K562 (cell line): ENCODE measurements around the gene MCC. TPM values are rescaled to one million over a fixed set of nuclear protein-coding genes. Genes with fewer than 3 reads are reported as not detected.
A peak's percentile ranks its signal among the peaks of the same experiment; 100 is the strongest.

ENCODE experiments used
- ATAC-seq: fragments of 200-7000 bp; cut with Tn5 transposase; 3 replicates; pipeline ENCODE4 v1.9.1; 2020; ENCODE audit warnings: moderate library complexity
- BruUV-seq: library from RNA; stranded (reverse); fragments of 400-500 nt; replicated peaks from 2 replicates; lab custom pipeline; 2021; lab: Mats Ljungman, UMichigan
- CTCF ChIA-PET: fragments of 300-600 bp; formaldehyde crosslinking; extraction: SDS; loops from one replicate; lab custom pipeline; 2021; ENCODE audit warnings: low intra/inter-chr PET ratio; lab: Yijun Ruan, JAX
- POLR2A ChIA-PET: fragments of 300-600, 350-650 bp; sonication (Branson Sonifier 250); formaldehyde crosslinking; extraction: SDS; loops from one replicate; lab custom pipeline; 2021; ENCODE audit warnings: antibody characterized with exemption, inconsistent platforms; lab: Yijun Ruan, JAX
- DNase-seq, 4 experiments: peaks; one replicate each; pipeline versions ENCODE4 v3.0.0 to v3.0.0-alpha.2; 2011 to 2018; ENCODE audit warnings: low spot score in 3 of 4, mixed read lengths in 3 of 4; ENCODE audit errors: extremely low read depth in 1 of 4
- FAIRE-seq: peaks from 2 replicates; lab custom pipeline; 2011; peaks lifted over from hg19 to GRCh38; lab: Jason Lieb, UNC
- H2AFZ ChIP-seq: 2 replicates; pipeline ENCODE4 v1.6.0; 2011; ENCODE audit warnings: low read depth, low read length, control low read depth, inconsistent platforms
- H3K27ac ChIP-seq: fragments of 200-600 bp; 3 replicates; pipeline ENCODE4 v1.8.0; 2011; ENCODE audit warnings: low read depth, mild to moderate bottlenecking, control low read depth, inconsistent platforms, low read length, moderate library complexity, mixed read lengths; ENCODE audit errors: extremely low read depth
- H3K27me3 ChIP-seq, 2 experiments: fragments of 300-600 bp in 1 of 2; 2 replicates in 1 of 2; 3 replicates in 1 of 2; pipeline versions ENCODE4 v1.6.0 to v1.8.0; 2011; ENCODE audit warnings: inconsistent platforms in 2 of 2, low read length in 2 of 2, mild to moderate bottlenecking in 1 of 2, mixed read lengths in 1 of 2, moderate library complexity in 1 of 2; ENCODE audit not compliant: control insufficient read depth in 2 of 2, insufficient read depth in 2 of 2
- H3K36me3 ChIP-seq: fragments of 300-600 bp; 3 replicates; pipeline ENCODE4 v1.8.0; 2011; ENCODE audit warnings: mild to moderate bottlenecking, low read length, inconsistent platforms; ENCODE audit not compliant: control insufficient read depth, insufficient read depth
- H3K4me1 ChIP-seq, 2 experiments: fragments of 200-600 bp in 1 of 2; replicated peaks in 1 of 2; 2 replicates in 1 of 2; 3 replicates in 1 of 2; pipeline versions ENCODE4 v1.5.1 to v1.8.0; 2011; ENCODE audit warnings: inconsistent platforms in 2 of 2, low read length in 2 of 2, mild to moderate bottlenecking in 1 of 2, mixed read lengths in 1 of 2, moderate library complexity in 1 of 2; ENCODE audit not compliant: control insufficient read depth in 2 of 2, insufficient read depth in 2 of 2
- H3K4me2 ChIP-seq: 2 replicates; pipeline ENCODE4 v1.6.1; 2011; ENCODE audit warnings: low read length, control low read depth, inconsistent platforms, mixed read lengths; ENCODE audit not compliant: insufficient read depth
- H3K4me3 ChIP-seq: fragments of 200-600 bp; sonication (generic), shearing (Covaris generic); 2 replicates; pipeline ENCODE4 v1.5.1; 2016; ENCODE audit warnings: control low read depth, inconsistent platforms
- H3K79me2 ChIP-seq: fragments of 200-600 bp; 3 replicates; pipeline ENCODE4 v1.8.0; 2011; ENCODE audit warnings: low read length, inconsistent platforms; ENCODE audit not compliant: control insufficient read depth, insufficient read depth
- H3K9ac ChIP-seq, 2 experiments: 2 replicates each; pipeline versions ENCODE4 v1.6.0 to v1.6.1; 2011; ENCODE audit warnings: low read depth in 2 of 2, low read length in 2 of 2, control low read depth in 1 of 2, inconsistent platforms in 1 of 2, mild to moderate bottlenecking in 1 of 2, mixed read lengths in 1 of 2; ENCODE audit not compliant: insufficient read depth in 1 of 2
- H3K9me1 ChIP-seq: one replicate; pipeline ENCODE4 v1.6.0; 2011; ENCODE audit warnings: inconsistent platforms, mild to moderate bottlenecking, low read length, moderate library complexity; ENCODE audit not compliant: control insufficient read depth, insufficient read depth
- H3K9me3 ChIP-seq: replicated peaks from 2 replicates; pipeline ENCODE4 v1.5.1; 2011; ENCODE audit warnings: low read depth, low read length, inconsistent platforms; ENCODE audit not compliant: control insufficient read depth, insufficient read depth
- H4K20me1 ChIP-seq: replicated peaks from 2 replicates; pipeline ENCODE4 v1.6.1; 2011; ENCODE audit warnings: low read length, inconsistent platforms, mixed read lengths; ENCODE audit not compliant: control insufficient read depth, insufficient read depth
- CBX2 ChIP-seq: fragments of 200-600 bp; sonication (generic); IDR thresholded peaks from one replicate; pipeline ENCODE4 v1.6.1; 2012; ENCODE audit warnings: mild to moderate bottlenecking, low read length, inconsistent platforms; ENCODE audit not compliant: insufficient read depth, poor library complexity, severe bottlenecking
- HMGN3 ChIP-seq: IDR thresholded peaks from 2 replicates; pipeline ENCODE4 v1.6.1; 2011; ENCODE audit warnings: borderline replicate concordance, low read depth, mild to moderate bottlenecking, mixed read lengths, low read length; ENCODE audit not compliant: insufficient read length; ENCODE audit errors: extremely low read depth
- KLF10 ChIP-seq: fragments of 250-450 bp; sonication (Bioruptor Pico); IDR thresholded peaks from 2 replicates; pipeline ENCODE4 v1.6.1; 2021; ENCODE audit warnings: matching md5 sums
- MCM2 ChIP-seq: fragments of 450-650 bp; IDR thresholded peaks from 2 replicates; pipeline ENCODE4 v1.6.1; 2017; ENCODE audit warnings: low read depth, mild to moderate bottlenecking
- MTF1 ChIP-seq: fragments of 250-450 bp; sonication (Bioruptor Pico); IDR thresholded peaks from 2 replicates; pipeline ENCODE4 v1.9.0; 2021; ENCODE audit warnings: moderate library complexity, mild to moderate bottlenecking, inconsistent platforms, borderline replicate concordance
- PRDM10 ChIP-seq: fragments of 450-650 bp; IDR thresholded peaks from 2 replicates; pipeline ENCODE4 v1.6.1; 2018; ENCODE audit not compliant: partially characterized antibody
- PTRF ChIP-seq: fragments of 450-650 bp; IDR thresholded peaks from 2 replicates; pipeline ENCODE4 v1.6.1; 2016; ENCODE audit warnings: mild to moderate bottlenecking, missing genetic modification characterization, missing compliant biosample characterization
- SAFB ChIP-seq: fragments of 200-400 bp; formaldehyde crosslinking; IDR thresholded peaks from 2 replicates; pipeline ENCODE4 v1.6.1; 2017; ENCODE audit warnings: low read depth, low read length, borderline replicate concordance
- TAF7 ChIP-seq: fragments of 450-650 bp; IDR thresholded peaks from 2 replicates; pipeline ENCODE4 v1.6.1; 2016; ENCODE audit warnings: missing genetic modification characterization, missing compliant biosample characterization
- ZNF280B ChIP-seq: fragments of 250-450 bp; sonication (Bioruptor Pico); IDR thresholded peaks from 2 replicates; pipeline ENCODE4 v1.5.1; 2021; ENCODE audit warnings: mild to moderate bottlenecking
- ZNF583 ChIP-seq: fragments of 250-450 bp; sonication (Bioruptor Pico); IDR thresholded peaks from 2 replicates; pipeline ENCODE4 v1.4.0; 2020
- WGBS: fragments of 100-300 bp; shearing (Covaris generic); methylation state at CpG from one replicate; pipeline ENCODE4 v1.1.6; 2016; ENCODE audit warnings: low coverage, mixed read lengths; ENCODE audit not compliant: insufficient coverage; ENCODE audit errors: missing lambda C conversion rate; 5-methylcytosine and 5-hydroxymethylcytosine counted together
- in situ Hi-C: fragments of 300-500 bp; cut with MboI; formaldehyde crosslinking; loops from 4 replicates; pipeline ENCODE4 v1.15.0; 2018; ENCODE audit warnings: inconsistent platforms, mixed read lengths
- intact Hi-C: fragments of 100-400 bp; cut with micrococcal nuclease; formaldehyde crosslinking; loops from 2 replicates; pipeline ENCODE4 v1.14.2; 2022
- polyA plus RNA-seq, 8 experiments: library from polyadenylated mRNA; depleted of rRNA in 4 of 8; stranded (reverse) in 5 of 8; unstranded in 3 of 8; fragments of >200 nt; fragmentation: Nextera tagmentation in 2 of 8; fragmentation: Illumina TruSeq in 1 of 8; extraction: Ambion mirVana in 2 of 8; extraction: Trizol in 1 of 8; gene quantifications; 2 replicates each; pipeline versions ENCODE4 v1.2.1 to v1.2.3, GENCODE V29; 2011 to 2014; ENCODE audit warnings: inconsistent platforms in 1 of 8, missing spikeins in 1 of 8
- total RNA-seq, 7 experiments: library from RNA; depleted of rRNA in 6 of 7; stranded (reverse); fragments of >200 nt in 6 of 7; fragmentation: Illumina TruSeq in 2 of 7; extraction: Trizol in 2 of 7; gene quantifications; 2 replicates each; pipeline versions ENCODE4 v1.2.1 to v1.2.3, GENCODE V29; 2011 to 2021; ENCODE audit warnings: low replicate concordance in 1 of 7

Gene MCC
- total and polyA plus RNA-seq, 9 of the 15 experiments (the other 6 are each of a cell fraction or from before 2014, with no cell fraction given), result 0.04 to 0.24 (median 0.06) TPM; not detected in 1

- Histone ChIP-seq H3K4me1 (peaks cover 12 to 22% of the 10 kb centered on the region in 2 experiments; a peak in 3 of 5 replicates), H3K36me3 (no peaks in the 10 kb centered on the region), H3K9ac (no peak overlapping the region), H3K27me3 (0 out of 5 replicates have a peak, but pooled peaks cover 0 to 3% of the 10 kb centered on the region in 2 experiments), H3K9me3 (no peaks in the 10 kb centered on the region), H3K4me2 (no peak overlapping the region), H3K27ac (no peak overlapping the region), H3K9me1 (no peaks in the 10 kb centered on the region), H2AFZ (0 out of 2 replicates have a peak overlapping the region, but pooled peaks have one; percentile 21), H4K20me1 (no peaks in the 10 kb centered on the region)
- POLR2A ChIA-PET, result interaction anchor here (1.7 kb wide), 1 partner anchor 8 kb away, joined by 4 read pairs; no protein-coding TSS in a partner anchor
- CTCF ChIA-PET, result no interaction called here
- no TSS peak for BruUV-seq
- WGBS, result 53% methylated on average over 2 of the region's 2 CpGs
- ATAC-seq (no peak), FAIRE-seq (no peak)
- intact Hi-C loops, result no loop called here
- TF ChIP-seq MCM2 (no peak), SAFB (no peak), KLF10 (CRISPR knock-in tag) (no peak), PTRF (tag) (no peak), CBX2 (no peak), ZNF583 (CRISPR knock-in tag) (no peak), TAF7 (no peak), MTF1 (CRISPR knock-in tag) (no peak), HMGN3 (no peak), PRDM10 (no peak), ZNF280B (CRISPR knock-in tag) (no peak)
- TF ChIP-seq, all 486 proteins: peak for 0
- H3K4me3 ChIP-seq, result no peak overlapping the region
- in situ Hi-C loops, result no loop called here
- DNase-seq, result no peak
- H3K79me2 ChIP-seq, result no peaks in the 10 kb centered on the region
Observed at GRCh38 chr5:113068559-113068958, 419.7 kb downstream of the MCC start.
